GM19468 (cell line): Measurements from ENCODE around the gene SLC44A4.

Experiments
- ATAC-seq: cut with Tn5 transposase; IDR thresholded peaks from one replicate; pipeline ENCODE4 v1.9.1; 2021; ENCODE audit warnings: mild to moderate bottlenecking, moderate library complexity, moderate number of reproducible peaks; ENCODE audit not compliant: unreplicated experiment; ENCODE audit errors: extremely low read depth

SLC44A4 gene

DNA sequence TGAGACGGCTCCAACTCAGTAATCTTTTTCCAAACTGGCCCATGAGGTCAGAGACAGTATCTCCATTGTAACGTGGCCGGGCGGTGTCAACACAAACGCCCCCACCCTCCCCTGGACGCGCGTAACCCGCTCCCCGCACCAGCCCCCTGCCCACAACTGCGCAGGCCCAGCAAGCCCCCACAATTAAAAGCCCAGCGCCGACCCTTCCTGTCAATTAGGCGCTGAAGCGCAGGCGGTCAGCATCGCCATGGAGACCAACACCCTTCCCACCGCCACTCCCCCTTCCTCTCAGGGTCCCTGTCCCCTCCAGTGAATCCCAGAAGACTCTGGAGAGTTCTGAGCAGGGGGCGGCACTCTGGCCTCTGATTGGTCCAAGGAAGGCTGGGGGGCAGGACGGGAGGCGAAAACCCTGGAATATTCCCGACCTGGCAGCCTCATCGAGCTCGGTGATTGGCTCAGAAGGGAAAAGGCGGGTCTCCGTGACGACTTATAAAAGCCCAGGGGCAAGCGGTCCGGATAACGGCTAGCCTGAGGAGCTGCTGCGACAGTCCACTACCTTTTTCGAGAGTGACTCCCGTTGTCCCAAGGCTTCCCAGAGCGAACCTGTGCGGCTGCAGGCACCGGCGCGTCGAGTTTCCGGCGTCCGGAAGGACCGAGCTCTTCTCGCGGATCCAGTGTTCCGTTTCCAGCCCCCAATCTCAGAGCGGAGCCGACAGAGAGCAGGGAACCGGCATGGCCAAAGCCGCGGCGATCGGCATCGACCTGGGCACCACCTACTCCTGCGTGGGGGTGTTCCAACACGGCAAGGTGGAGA is 63.6 kb downstream of the SLC44A4 start, which contains the start of the genes HSPA1A and HSPA1L:
Gene HSPA1A, plus strand, starts transcription at position 519 of the 814 bp plus-strand sequence. Its CDS starts 214 bp downstream, at position 733.
Gene HSPA1L, minus strand, starts transcription at position 259 of the 814 bp plus-strand sequence. CDS start 3,311 bp downstream, outside the sequence.
- no peak for ATAC-seq

DNA sequence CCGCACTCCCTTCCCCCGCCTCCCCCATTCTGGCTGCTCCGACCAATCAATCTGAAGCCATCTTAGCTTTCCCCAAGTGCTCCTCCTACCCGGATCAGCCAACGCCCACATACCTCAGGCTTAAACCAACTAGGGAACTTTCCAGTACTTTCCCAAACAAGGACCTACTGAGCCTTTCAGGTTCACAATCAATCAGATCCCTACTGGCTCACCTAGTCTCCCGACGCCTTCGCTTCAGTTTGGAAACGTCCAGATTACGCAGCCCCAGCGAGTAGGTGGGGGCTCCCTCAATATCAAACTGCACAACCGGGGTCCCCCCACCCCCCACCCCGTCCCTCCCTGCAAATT is 64.1 kb downstream of the SLC44A4 start:
- ATAC-seq, result no peak

GRCh38 chr6:31813465-31813849 is 65.3 kb downstream of the SLC44A4 start:
- ATAC-seq, result no peak
